Gastrocnemius medialis (tissue), 4 donors: ENCODE data around the gene ACR.
"Not testable (repeated sequence)": the region's sequence is repeated elsewhere in the genome, so short reads cannot be mapped to it uniquely, and the experiment has no call there.

ENCODE experiments used
- CTCF ChIP-seq, 5 experiments: fragments of 450-650 bp in 3 of 5; fragments of 200-600 bp in 2 of 5; sonication (generic) in 2 of 5; IDR thresholded peaks in 4 of 5; conservative IDR thresholded peaks in 1 of 5; 1 replicate in 4 of 5; 2 replicates in 1 of 5; pipeline ENCODE4 v1.5.1; 2016 to 2019; ENCODE audit warnings: antibody characterized with exemption in 5 of 5, mild to moderate bottlenecking in 3 of 5, moderate library complexity in 3 of 5
- POLR2A ChIP-seq, 2 donors: fragments of 450-650 bp; IDR thresholded peaks; one replicate each; pipeline ENCODE4 v1.6.1; 2017; ENCODE audit warnings: antibody characterized with exemption in 2 of 2, mild to moderate bottlenecking in 2 of 2, moderate library complexity in 2 of 2

- TF ChIP-seq CTCF (IDR thresholded peaks at IDR 0.05 in 4 of 5, conservative IDR thresholded peaks at IDR 0.05 in 1 of 5); POLR2A (IDR thresholded peaks at IDR 0.05): not testable (repeated sequence)
Observed at GRCh38 chr22:50740714-50741113, 2.7 kb downstream of the ACR start.
